HCT116 (cell line): Measurements from ENCODE around the gene DAO. TPM values are rescaled to one million over a fixed set of nuclear protein-coding genes. Genes with fewer than 3 reads are reported as not detected.

Experiments
- ATAC-seq: fragments of 200-7000 bp; cut with Tn5 transposase; 2 replicates; pipeline ENCODE4 v1.9.1; 2020; ENCODE audit warnings: mild to moderate bottlenecking, moderate library complexity
- BruUV-seq: library from RNA; stranded (reverse); fragments of 400-500 nt; replicated peaks from 2 replicates; lab custom pipeline; 2021; lab: Mats Ljungman, UMichigan
- CTCF ChIA-PET: fragments of 300-600 bp; sonication (Branson Sonifier 250); formaldehyde crosslinking; loops from one replicate; lab custom pipeline; 2021; ENCODE audit warnings: antibody characterized with exemption; lab: Charles Lee
- POLR2A ChIA-PET: fragments of 300-600, 350-600 bp; sonication (Branson Sonifier 250); formaldehyde crosslinking; loops from one replicate; lab custom pipeline; 2021; ENCODE audit warnings: antibody characterized with exemption; lab: Charles Lee
- RAD21 ChIA-PET, 2 experiments: fragments of 300-600 bp; sonication (Branson Sonifier 250); formaldehyde crosslinking; loops; one replicate each; lab custom pipeline; 2023; ENCODE audit warnings: low total read pairs in 2 of 2; ENCODE audit not compliant: uncharacterized antibody in 2 of 2, unreplicated experiment in 2 of 2, low non-redundant PET in 1 of 2; lab: Charles Lee
- DNase-seq: peaks from one replicate; pipeline ENCODE4 v3.0.0-alpha.2; 2010; ENCODE audit warnings: low read depth, low spot score
- H2AFZ ChIP-seq: fragments of 200-600 bp; shearing (Covaris generic), sonication (generic); 2 replicates; pipeline ENCODE4 v1.6.1; 2017; ENCODE audit warnings: low read depth, mixed run types, mixed read lengths, antibody characterized with exemption, low read length; ENCODE audit not compliant: poor library complexity, severe bottlenecking
- H3K27ac ChIP-seq: 2 replicates; pipeline ENCODE4 v1.5.1; 2012; ENCODE audit warnings: low read depth, low read length
- H3K27me3 ChIP-seq: fragments of 200-600 bp; sonication (generic); 2 replicates; pipeline ENCODE4 v1.6.1; 2016; ENCODE audit warnings: mixed run types, low read length, mixed read lengths; ENCODE audit not compliant: insufficient read depth
- H3K36me3 ChIP-seq, 2 experiments: fragments of 200-500 bp in 1 of 2; fragments of 200-600 bp in 1 of 2; sonication (Bioruptor generic) in 1 of 2; sonication (generic) in 1 of 2; 2 replicates each; pipeline versions ENCODE4 v1.5.1 to v1.6.1; 2014 to 2016; ENCODE audit warnings: low read length in 2 of 2, inconsistent platforms in 1 of 2, mixed read lengths in 1 of 2, mixed run types in 1 of 2; ENCODE audit not compliant: insufficient read depth in 2 of 2, control insufficient read depth in 1 of 2
- H3K4me1 ChIP-seq, 2 experiments: fragments of 200-600 bp in 1 of 2; sonication (generic) in 1 of 2; 2 replicates each; pipeline versions ENCODE4 v1.5.1 to v1.6.1; 2012 to 2017; ENCODE audit warnings: low read length in 2 of 2, inconsistent platforms in 1 of 2, mild to moderate bottlenecking in 1 of 2, mixed read lengths in 1 of 2, mixed run types in 1 of 2, moderate library complexity in 1 of 2; ENCODE audit not compliant: insufficient read depth in 2 of 2, control insufficient read depth in 1 of 2
- H3K4me2 ChIP-seq: fragments of 200-600 bp; sonication (generic); 2 replicates; pipeline ENCODE4 v1.6.1; 2017; ENCODE audit warnings: mixed run types, low read length, mixed read lengths
- H3K4me3 ChIP-seq, 2 experiments: fragments of 200-600 bp in 1 of 2; sonication (generic) in 1 of 2; replicated peaks in 1 of 2; 2 replicates each; pipeline ENCODE4 v1.5.1; 2011 to 2016; ENCODE audit warnings: low read length in 2 of 2, control low read depth in 1 of 2, low read depth in 1 of 2, mild to moderate bottlenecking in 1 of 2, mixed read lengths in 1 of 2, mixed run types in 1 of 2
- H3K79me2 ChIP-seq: fragments of 200-600 bp; sonication (generic); 2 replicates; pipeline ENCODE4 v1.6.1; 2017; ENCODE audit warnings: mild to moderate bottlenecking, mixed run types, low read length, moderate library complexity, mixed read lengths; ENCODE audit not compliant: insufficient read depth
- H3K9ac ChIP-seq: fragments of 200-600 bp; sonication (generic); 2 replicates; pipeline ENCODE4 v1.6.1; 2016; ENCODE audit warnings: low read length, mixed read lengths
- H3K9me2 ChIP-seq: fragments of 200-600 bp; sonication (generic), shearing (Covaris generic); 2 replicates; pipeline ENCODE4 v1.6.1; 2017; ENCODE audit warnings: mixed run types, mild to moderate bottlenecking, moderate library complexity; ENCODE audit not compliant: insufficient read depth
- H3K9me3 ChIP-seq, 2 experiments: fragments of 200-500 bp in 1 of 2; fragments of 200-600 bp in 1 of 2; sonication (Bioruptor generic) in 1 of 2; sonication (generic) in 1 of 2; 2 replicates each; pipeline ENCODE4 v1.6.1; 2014 to 2017; ENCODE audit warnings: low read length in 2 of 2, mixed read lengths in 2 of 2, inconsistent platforms in 1 of 2, low read depth in 1 of 2, mild to moderate bottlenecking in 1 of 2, mixed run types in 1 of 2, moderate library complexity in 1 of 2; ENCODE audit not compliant: control insufficient read depth in 1 of 2, insufficient read depth in 1 of 2
- H4K20me1 ChIP-seq: fragments of 200-600 bp; sonication (generic), shearing (Covaris generic); 2 replicates; pipeline ENCODE4 v1.6.1; 2017; ENCODE audit warnings: mixed run types, mild to moderate bottlenecking, moderate library complexity; ENCODE audit not compliant: insufficient read depth
- CEBPB ChIP-seq: IDR thresholded peaks from 2 replicates; pipeline ENCODE4 v1.6.1; 2012; ENCODE audit warnings: low read depth
- JUND ChIP-seq: IDR thresholded peaks from 2 replicates; pipeline ENCODE4 v1.6.1; 2012
- RAD21 ChIP-seq: IDR thresholded peaks from 2 replicates; pipeline ENCODE4 v1.6.1; 2012; ENCODE audit warnings: low read depth, mild to moderate bottlenecking
- SIN3A ChIP-seq: IDR thresholded peaks from 2 replicates; pipeline ENCODE4 v1.6.1; 2012; ENCODE audit warnings: low read depth
- TCF7L2 ChIP-seq: IDR thresholded peaks from 2 replicates; pipeline ENCODE4 v1.7.0; 2011; ENCODE audit warnings: borderline replicate concordance, inconsistent platforms; ENCODE audit not compliant: insufficient read depth, insufficient read length; ENCODE audit errors: extremely low read depth
- ZNF274 ChIP-seq: fragments of 200-500 bp; sonication (Bioruptor generic); IDR thresholded peaks from 2 replicates; pipeline ENCODE4 v1.6.1; 2014; ENCODE audit warnings: mild to moderate bottlenecking, low read depth, low read length, inconsistent platforms
- intact Hi-C: fragments of 100-400 bp; cut with micrococcal nuclease; formaldehyde crosslinking; loops from 2 replicates; pipeline ENCODE4 v1.10.0; 2022
- total RNA-seq: library from RNA; stranded (reverse); gene quantifications from one replicate; pipeline ENCODE4 v1.2.1, GENCODE V29; 2021; ENCODE audit not compliant: unreplicated experiment
- TF ChIP-seq, protein P1 (sequence below): IDR thresholded peaks from 2 replicates; pipeline ENCODE4 v1.6.1; 2011; ENCODE audit warnings: mild to moderate bottlenecking, low read length, moderate library complexity; ENCODE audit not compliant: insufficient replicate concordance; ENCODE audit errors: extremely low read depth
- TF ChIP-seq, protein P2 (sequence below): IDR thresholded peaks from 2 replicates; pipeline ENCODE4 v1.6.1; 2012
- TF ChIP-seq, protein P3 (sequence below): IDR thresholded peaks from 2 replicates; pipeline ENCODE4 v1.6.1; 2012

DAO gene
- total RNA-seq, 1 experiment from 2014 or later = not detected

DNA sequence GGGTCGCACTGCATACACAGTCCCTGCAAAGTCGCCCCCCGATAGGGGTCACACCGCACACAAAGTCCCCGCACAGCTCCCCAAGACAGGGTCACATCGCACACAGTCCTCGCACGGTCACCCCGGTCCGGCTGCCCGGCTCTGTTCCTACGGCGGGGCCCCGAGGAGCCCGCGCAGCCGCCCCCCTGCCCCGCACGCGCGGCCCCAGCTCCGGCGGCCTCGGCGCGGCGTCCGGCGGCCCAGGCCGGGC is 22.8 kb upstream of the DAO start:
- intact Hi-C loops = loop anchor here (2.0 kb wide), 1 partner anchor 294 kb away; the partner anchor contains the start of gene ISCU

More for the DNA sequence above, 22.8 kb upstream of the DAO start:
- DNase-seq = no peak
- Histone ChIP-seq H3K9me3 (no peaks in the 10 kb centered on the region), H3K36me3 (peaks cover 0 to 14% of the 10 kb centered on the region in 2 experiments; a peak in 1 of 4 replicates), H3K4me1 (peaks cover 46 to 73% of the 10 kb centered on the region in 2 experiments)
- RAD21 ChIA-PET = no interaction called here
- TF ChIP-seq CEBPB (no peak), TCF7L2 (no peak), RAD21 (no peak), ZNF274 (no peak), JUND (no peak), SIN3A (no peak)
- TF ChIP-seq, protein P1, sequence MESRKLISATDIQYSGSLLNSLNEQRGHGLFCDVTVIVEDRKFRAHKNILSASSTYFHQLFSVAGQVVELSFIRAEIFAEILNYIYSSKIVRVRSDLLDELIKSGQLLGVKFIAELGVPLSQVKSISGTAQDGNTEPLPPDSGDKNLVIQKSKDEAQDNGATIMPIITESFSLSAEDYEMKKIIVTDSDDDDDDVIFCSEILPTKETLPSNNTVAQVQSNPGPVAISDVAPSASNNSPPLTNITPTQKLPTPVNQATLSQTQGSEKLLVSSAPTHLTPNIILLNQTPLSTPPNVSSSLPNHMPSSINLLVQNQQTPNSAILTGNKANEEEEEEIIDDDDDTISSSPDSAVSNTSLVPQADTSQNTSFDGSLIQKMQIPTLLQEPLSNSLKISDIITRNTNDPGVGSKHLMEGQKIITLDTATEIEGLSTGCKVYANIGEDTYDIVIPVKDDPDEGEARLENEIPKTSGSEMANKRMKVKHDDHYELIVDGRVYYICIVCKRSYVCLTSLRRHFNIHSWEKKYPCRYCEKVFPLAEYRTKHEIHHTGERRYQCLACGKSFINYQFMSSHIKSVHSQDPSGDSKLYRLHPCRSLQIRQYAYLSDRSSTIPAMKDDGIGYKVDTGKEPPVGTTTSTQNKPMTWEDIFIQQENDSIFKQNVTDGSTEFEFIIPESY = no peak
- TF ChIP-seq, protein P2, sequence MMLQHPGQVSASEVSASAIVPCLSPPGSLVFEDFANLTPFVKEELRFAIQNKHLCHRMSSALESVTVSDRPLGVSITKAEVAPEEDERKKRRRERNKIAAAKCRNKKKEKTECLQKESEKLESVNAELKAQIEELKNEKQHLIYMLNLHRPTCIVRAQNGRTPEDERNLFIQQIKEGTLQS = no peak
- TF ChIP-seq, protein P3, sequence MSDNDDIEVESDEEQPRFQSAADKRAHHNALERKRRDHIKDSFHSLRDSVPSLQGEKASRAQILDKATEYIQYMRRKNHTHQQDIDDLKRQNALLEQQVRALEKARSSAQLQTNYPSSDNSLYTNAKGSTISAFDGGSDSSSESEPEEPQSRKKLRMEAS = no peak
- TF ChIP-seq, all 23 proteins: peak for 0
- no peaks in the 10 kb centered on the region for H3K27me3 ChIP-seq
- no peaks in the 10 kb centered on the region for H3K9me2 ChIP-seq
- H4K20me1 ChIP-seq = no peaks in the 10 kb centered on the region
- no TSS peak for BruUV-seq
- peak overlapping the region; percentile 86 for H3K4me2 ChIP-seq
- POLR2A ChIA-PET = interaction anchor here (0.6 to 1.3 kb wide), 3 partner anchors 19 to 35 kb away, joined by 3 to 5 read pairs (median 4); no protein-coding TSS in a partner anchor
- H3K9ac ChIP-seq = peak overlapping the region; percentile 99
- peak overlapping the region; percentile 92 for H3K27ac ChIP-seq
- peak overlapping the region; percentile 86 to 99 for H3K4me3 ChIP-seq
- peaks cover 50% of the 10 kb centered on the region for H3K79me2 ChIP-seq
- no peak overlapping the region for H2AFZ ChIP-seq
- no peak; the same call in 1 of the 2 replicates for ATAC-seq
- CTCF ChIA-PET = interaction anchor here (1.2 kb wide), 1 partner anchor 94 kb away, joined by 4 read pairs; no protein-coding TSS in a partner anchor
